ENCODE results near the gene SIDT2.

DNA sequence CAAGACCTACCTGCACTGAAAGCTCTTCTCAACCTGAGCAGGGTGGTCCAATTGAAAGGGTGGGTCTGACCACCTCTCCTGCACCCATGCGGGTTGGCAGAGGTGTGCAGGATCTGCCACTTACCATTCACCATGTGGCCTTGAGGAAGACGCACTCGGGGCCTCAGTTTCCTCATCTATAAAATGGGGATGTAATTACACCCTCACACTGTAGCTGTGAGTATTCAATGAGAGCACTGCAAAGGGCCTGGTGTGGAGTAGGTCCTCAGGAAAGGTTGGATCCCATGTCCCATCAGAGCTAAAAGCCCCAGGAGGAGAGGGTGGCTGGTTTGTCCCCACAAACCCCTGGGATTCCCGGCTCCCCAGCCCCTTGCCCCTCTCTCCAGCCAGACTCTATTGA is 20.1 kb downstream of the SIDT2 start:
- TF ChIP-seq POLR2A (IDR thresholded peaks at IDR 0.05; ENCODE audit: borderline replicate concordance, extremely low read depth, insufficient read depth, insufficient read length): no peak
- no peak for TF ChIP-seq CTCF (IDR thresholded peaks at IDR 0.05 in 2 of 3, conservative IDR thresholded peaks at IDR 0.05 in 1 of 3; ENCODE audit: borderline replicate concordance in 1 of 3, insufficient read depth in 1 of 3, low read depth in 2 of 3, low read length in 2 of 3)
- TF ChIP-seq SRF (IDR thresholded peaks at IDR 0.05; ENCODE audit: low read depth): no peak
- TF ChIP-seq, protein P1, sequence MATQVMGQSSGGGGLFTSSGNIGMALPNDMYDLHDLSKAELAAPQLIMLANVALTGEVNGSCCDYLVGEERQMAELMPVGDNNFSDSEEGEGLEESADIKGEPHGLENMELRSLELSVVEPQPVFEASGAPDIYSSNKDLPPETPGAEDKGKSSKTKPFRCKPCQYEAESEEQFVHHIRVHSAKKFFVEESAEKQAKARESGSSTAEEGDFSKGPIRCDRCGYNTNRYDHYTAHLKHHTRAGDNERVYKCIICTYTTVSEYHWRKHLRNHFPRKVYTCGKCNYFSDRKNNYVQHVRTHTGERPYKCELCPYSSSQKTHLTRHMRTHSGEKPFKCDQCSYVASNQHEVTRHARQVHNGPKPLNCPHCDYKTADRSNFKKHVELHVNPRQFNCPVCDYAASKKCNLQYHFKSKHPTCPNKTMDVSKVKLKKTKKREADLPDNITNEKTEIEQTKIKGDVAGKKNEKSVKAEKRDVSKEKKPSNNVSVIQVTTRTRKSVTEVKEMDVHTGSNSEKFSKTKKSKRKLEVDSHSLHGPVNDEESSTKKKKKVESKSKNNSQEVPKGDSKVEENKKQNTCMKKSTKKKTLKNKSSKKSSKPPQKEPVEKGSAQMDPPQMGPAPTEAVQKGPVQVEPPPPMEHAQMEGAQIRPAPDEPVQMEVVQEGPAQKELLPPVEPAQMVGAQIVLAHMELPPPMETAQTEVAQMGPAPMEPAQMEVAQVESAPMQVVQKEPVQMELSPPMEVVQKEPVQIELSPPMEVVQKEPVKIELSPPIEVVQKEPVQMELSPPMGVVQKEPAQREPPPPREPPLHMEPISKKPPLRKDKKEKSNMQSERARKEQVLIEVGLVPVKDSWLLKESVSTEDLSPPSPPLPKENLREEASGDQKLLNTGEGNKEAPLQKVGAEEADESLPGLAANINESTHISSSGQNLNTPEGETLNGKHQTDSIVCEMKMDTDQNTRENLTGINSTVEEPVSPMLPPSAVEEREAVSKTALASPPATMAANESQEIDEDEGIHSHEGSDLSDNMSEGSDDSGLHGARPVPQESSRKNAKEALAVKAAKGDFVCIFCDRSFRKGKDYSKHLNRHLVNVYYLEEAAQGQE (IDR thresholded peaks at IDR 0.05; ENCODE audit: low read depth): no peak
